Upper lobe of right lung (tissue), 1 donor: ENCODE results near the gene DOP1A. TPM values are rescaled to one million over a fixed set of nuclear protein-coding genes. Genes with fewer than 3 reads are reported as not detected.

Source experiments
- ATAC-seq: fragments of 200-7000 bp; cut with Tn5 transposase; one replicate; pipeline ENCODE4 v1.9.1; 2020; ENCODE audit warnings: mild to moderate bottlenecking, moderate library complexity
- DNase-seq: peaks from one replicate; pipeline ENCODE4 v3.0.0-alpha.2; 2020
- H3K27ac ChIP-seq: fragments of 200-600 bp; one replicate; pipeline ENCODE4 v1.8.0; 2022
- H3K27me3 ChIP-seq: fragments of 200-600 bp; one replicate; pipeline ENCODE4 v1.8.0; 2022; ENCODE audit warnings: mild to moderate bottlenecking
- H3K36me3 ChIP-seq: fragments of 200-600 bp; one replicate; pipeline ENCODE4 v1.8.0; 2022
- H3K4me1 ChIP-seq: fragments of 200-600 bp; one replicate; pipeline ENCODE4 v1.8.0; 2022
- H3K4me3 ChIP-seq: fragments of 200-600 bp; one replicate; pipeline ENCODE4 v1.8.0; 2022; ENCODE audit warnings: mild to moderate bottlenecking
- H3K9me3 ChIP-seq: fragments of 200-600 bp; one replicate; pipeline ENCODE4 v1.8.0; 2022
- CTCF ChIP-seq: fragments of 200-600 bp; IDR thresholded peaks from one replicate; pipeline ENCODE4 v1.8.0; 2022; ENCODE audit warnings: antibody characterized with exemption
- intact Hi-C: fragments of 100-400 bp; cut with DNase I; formaldehyde crosslinking; loops from one replicate; pipeline ENCODE4 v1.11.0; 2022
- long read RNA-seq: library from polyadenylated mRNA; unstranded; transcript quantifications from one replicate; pipeline ENCODE4 v2.0.0, GENCODE V29; 2021
- total RNA-seq: library from RNA; stranded (reverse); fragmentation: NEBNext Ultra II Directional; extraction: Animal tissue kit (Norgen Biotek cat#: 25700); gene quantifications from one replicate; pipeline ENCODE4 v1.2.1, GENCODE V29; 2021
- donor health status: DM: no; HTN: yes; CAD: no; lungs with severe emphysema.

Gene DOP1A, protein sequence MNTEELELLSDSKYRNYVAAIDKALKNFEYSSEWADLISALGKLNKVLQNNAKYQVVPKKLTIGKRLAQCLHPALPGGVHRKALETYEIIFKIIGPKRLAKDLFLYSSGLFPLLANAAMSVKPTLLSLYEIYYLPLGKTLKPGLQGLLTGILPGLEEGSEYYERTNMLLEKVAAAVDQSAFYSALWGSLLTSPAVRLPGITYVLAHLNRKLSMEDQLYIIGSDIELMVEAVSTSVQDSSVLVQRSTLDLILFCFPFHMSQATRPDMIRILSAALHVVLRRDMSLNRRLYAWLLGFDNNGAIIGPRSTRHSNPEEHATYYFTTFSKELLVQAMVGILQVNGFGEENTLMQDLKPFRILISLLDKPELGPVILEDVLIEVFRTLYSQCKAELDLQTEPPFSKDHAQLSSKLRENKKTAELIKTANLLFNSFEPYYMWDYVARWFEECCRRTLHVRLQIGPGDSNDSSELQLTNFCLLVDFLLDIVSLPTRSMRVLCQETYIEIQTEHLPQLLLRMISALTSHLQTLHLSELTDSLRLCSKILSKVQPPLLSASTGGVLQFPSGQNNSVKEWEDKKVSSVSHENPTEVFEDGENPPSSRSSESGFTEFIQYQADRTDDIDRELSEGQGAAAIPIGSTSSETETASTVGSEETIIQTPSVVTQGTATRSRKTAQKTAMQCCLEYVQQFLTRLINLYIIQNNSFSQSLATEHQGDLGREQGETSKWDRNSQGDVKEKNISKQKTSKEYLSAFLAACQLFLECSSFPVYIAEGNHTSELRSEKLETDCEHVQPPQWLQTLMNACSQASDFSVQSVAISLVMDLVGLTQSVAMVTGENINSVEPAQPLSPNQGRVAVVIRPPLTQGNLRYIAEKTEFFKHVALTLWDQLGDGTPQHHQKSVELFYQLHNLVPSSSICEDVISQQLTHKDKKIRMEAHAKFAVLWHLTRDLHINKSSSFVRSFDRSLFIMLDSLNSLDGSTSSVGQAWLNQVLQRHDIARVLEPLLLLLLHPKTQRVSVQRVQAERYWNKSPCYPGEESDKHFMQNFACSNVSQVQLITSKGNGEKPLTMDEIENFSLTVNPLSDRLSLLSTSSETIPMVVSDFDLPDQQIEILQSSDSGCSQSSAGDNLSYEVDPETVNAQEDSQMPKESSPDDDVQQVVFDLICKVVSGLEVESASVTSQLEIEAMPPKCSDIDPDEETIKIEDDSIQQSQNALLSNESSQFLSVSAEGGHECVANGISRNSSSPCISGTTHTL (N-terminal part only)
- 26.4 TPM for total RNA-seq
- long read RNA-seq, full-length matches to known transcripts = 2 of 3 reads
- long read RNA-seq, partial matches to known transcripts = 0 of 3 reads
- long read RNA-seq, other reads (novel, unspliced or antisense) = 1 of 3 reads

DNA sequence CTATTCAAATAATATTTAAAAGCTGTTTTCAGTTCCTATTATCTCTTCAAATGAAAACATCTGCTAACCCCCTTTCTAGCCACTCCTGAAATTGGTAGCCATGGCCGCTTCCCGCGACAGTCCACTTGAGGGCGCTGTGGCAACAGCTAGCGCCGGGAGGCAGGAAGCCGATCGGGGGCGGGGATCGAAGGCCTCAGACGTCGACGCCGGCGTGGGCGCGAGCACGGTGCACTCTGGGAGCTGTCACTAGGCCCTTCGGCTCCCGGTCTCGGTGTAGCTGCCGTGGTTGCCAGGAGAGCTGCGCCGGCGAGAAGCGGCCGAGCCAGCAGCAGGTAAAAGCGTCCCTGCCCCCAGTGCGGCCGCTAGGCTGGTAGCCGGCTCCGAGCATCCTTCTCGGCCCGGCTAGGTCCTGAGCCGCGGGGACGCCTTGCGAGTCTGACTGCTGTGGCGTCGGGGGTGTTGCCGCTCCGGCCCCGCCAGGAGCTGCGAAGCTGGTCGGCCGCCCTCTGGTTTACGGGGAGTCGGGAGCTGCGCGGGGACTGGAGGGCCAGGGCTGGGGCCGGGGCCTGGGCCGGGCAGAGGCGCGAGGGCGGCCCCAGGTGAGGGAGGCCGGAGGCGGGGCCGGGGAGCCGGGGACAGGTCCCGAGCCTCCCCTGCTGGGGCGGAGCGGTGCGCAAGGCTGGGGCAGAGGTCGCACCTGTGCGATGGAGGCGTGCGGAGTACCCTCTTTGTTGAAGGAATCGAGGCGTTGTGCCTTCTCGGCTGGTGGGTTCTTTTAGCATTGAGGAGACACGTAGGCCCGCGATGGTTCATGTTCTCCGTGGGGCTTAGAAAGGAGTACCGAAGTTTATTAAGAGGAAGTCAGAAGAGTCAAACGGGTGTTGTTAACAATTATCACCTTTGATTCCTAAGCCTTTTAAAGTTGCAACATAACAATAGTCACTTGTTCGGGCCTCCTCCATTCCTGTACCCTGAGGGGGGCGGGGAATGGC is at the start of gene DOP1A:
DOP1A (plus strand) TSS at position 224 of the 992 bp plus-strand sequence. CDS start 29,307 bp downstream, outside the sequence.
- H3K27ac ChIP-seq = peak within 1 kb of the TSS; percentile 87
- peak within 1 kb of the TSS; percentile 93 for H3K4me3 ChIP-seq
- intact Hi-C loops = no loop called here
- TF ChIP-seq CTCF = peak; percentile 99
- H3K27me3 ChIP-seq = no peaks in the 10 kb centered on the region
- H3K36me3 ChIP-seq = no peaks in the 10 kb centered on the region
- DNase-seq = peak; percentile 99
- peaks cover 36% of the 10 kb centered on the region for H3K4me1 ChIP-seq
- no peaks in the 10 kb centered on the region for H3K9me3 ChIP-seq
- peak; percentile 97 for ATAC-seq

DNA sequence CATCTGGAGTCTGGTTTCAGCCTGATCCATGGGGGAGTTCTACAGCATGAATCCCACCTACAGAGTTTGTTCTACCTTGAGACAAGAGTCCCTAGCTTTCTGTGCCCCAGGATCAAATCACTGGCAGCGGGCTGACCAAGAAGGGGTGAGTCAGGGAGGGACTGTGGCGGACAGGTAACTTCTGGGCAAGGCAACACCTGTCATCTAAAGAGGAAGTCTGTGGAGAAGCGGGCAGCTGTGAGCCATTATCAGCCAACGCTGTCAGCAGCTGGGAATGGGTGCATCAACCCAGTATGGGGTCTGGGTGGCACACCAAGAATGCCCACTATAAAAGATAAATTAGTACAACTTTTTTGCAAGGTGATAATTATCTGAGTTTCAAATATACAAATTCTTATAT is 47.7 kb upstream of the DOP1A start:
- no peak overlapping the region for H3K4me3 ChIP-seq
- ATAC-seq (no peak), DNase-seq (no peak)
- no peaks in the 10 kb centered on the region for H3K27me3 ChIP-seq
- TF ChIP-seq CTCF = no peak
- no peak overlapping the region for H3K27ac ChIP-seq
- H3K9me3 ChIP-seq = no peaks in the 10 kb centered on the region
- H3K36me3 ChIP-seq = peaks cover 30% of the 10 kb centered on the region
- intact Hi-C loops = no loop called here
- H3K4me1 ChIP-seq = no peaks in the 10 kb centered on the region

DNA sequence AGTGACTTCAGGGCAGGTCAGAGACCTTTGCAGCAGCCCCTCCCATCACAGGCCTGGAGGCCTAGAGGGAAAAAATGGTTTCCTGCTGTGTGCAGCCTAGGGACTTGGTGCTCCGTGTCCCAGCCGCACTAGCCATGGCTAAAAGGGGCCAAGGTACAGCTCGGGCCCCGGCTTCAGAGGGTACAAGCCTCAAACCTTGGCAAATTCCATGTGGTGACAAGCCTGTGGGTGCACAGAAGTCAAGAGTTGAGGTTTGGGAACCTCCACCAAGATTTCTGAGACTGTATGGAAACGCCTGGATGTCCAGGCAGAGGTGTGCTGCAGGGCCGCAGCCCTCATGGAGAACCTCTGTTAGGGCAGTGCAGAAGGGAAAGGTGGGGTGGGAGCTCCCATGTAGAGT is 35.8 kb upstream of the DOP1A start:
- no peaks in the 10 kb centered on the region for H3K9me3 ChIP-seq
- DNase-seq = no peak
- no peak for TF ChIP-seq CTCF
- intact Hi-C loops = no loop called here
- H3K27ac ChIP-seq = no peak overlapping the region
- no peaks in the 10 kb centered on the region for H3K27me3 ChIP-seq
- H3K36me3 ChIP-seq = no peaks in the 10 kb centered on the region
- no peak for ATAC-seq
- H3K4me1 ChIP-seq = no peaks in the 10 kb centered on the region
- H3K4me3 ChIP-seq = no peak overlapping the region

GRCh38 chr6:83038246-83038645 is 29.2 kb upstream of the DOP1A start:
- H3K27me3 ChIP-seq = no peaks in the 10 kb centered on the region
- TF ChIP-seq CTCF = no peak
- no peak overlapping the region for H3K4me3 ChIP-seq
- no peaks in the 10 kb centered on the region for H3K9me3 ChIP-seq
- intact Hi-C loops = no loop called here
- ATAC-seq = no peak
- no peaks in the 10 kb centered on the region for H3K4me1 ChIP-seq
- no peaks in the 10 kb centered on the region for H3K36me3 ChIP-seq
- H3K27ac ChIP-seq = no peak overlapping the region
- no peak for DNase-seq
